HUES6 (cell line): ENCODE measurements around the gene USB1.
A peak's percentile ranks its signal among the peaks of the same experiment; 100 is the strongest.

Source experiments
- H3K27ac ChIP-seq: 2 replicates; pipeline ENCODE4 v1.7.0; 2013; ENCODE audit warnings: low read depth, mild to moderate bottlenecking, low read length, inconsistent platforms
- H3K27me3 ChIP-seq: 2 replicates; pipeline ENCODE4 v1.6.1; 2013; ENCODE audit warnings: low read length; ENCODE audit not compliant: control insufficient read depth, insufficient read depth
- H3K36me3 ChIP-seq: 2 replicates; pipeline ENCODE4 v1.6.1; 2013; ENCODE audit warnings: low read length; ENCODE audit not compliant: control insufficient read depth, insufficient read depth
- H3K4me1 ChIP-seq: 2 replicates; pipeline ENCODE4 v1.6.1; 2013; ENCODE audit warnings: low read length; ENCODE audit not compliant: control insufficient read depth, insufficient read depth
- H3K4me3 ChIP-seq: 2 replicates; pipeline ENCODE4 v1.5.1; 2013; ENCODE audit warnings: low read depth, low read length
- H3K9ac ChIP-seq: one replicate; pipeline ENCODE4 v1.6.1; 2013; ENCODE audit warnings: mild to moderate bottlenecking, low read length
- H3K9me3 ChIP-seq: 2 replicates; pipeline ENCODE4 v1.6.1; 2013; ENCODE audit warnings: low read depth, low read length; ENCODE audit not compliant: control insufficient read depth, insufficient read depth

Gene USB1

GRCh38 chr16:57985204-57986181 lies 15.7 kb upstream of the USB1 start:
- H3K27me3 ChIP-seq = peaks cover 39% of the 10 kb centered on the region
- peaks cover 6% of the 10 kb centered on the region; the same call in 1 of the 2 replicates for H3K4me1 ChIP-seq
- H3K9me3 ChIP-seq = no peaks in the 10 kb centered on the region
- H3K36me3 ChIP-seq = no peaks in the 10 kb centered on the region
- H3K27ac ChIP-seq = no peak overlapping the region
- peak overlapping the region; percentile 66 for H3K4me3 ChIP-seq
- peak overlapping the region; percentile 48 for H3K9ac ChIP-seq

GRCh38 chr16:57986196-57986595 lies 15.0 kb upstream of the USB1 start:
- peak overlapping the region; percentile 66 for H3K4me3 ChIP-seq
- H3K4me1 ChIP-seq = peaks cover 6% of the 10 kb centered on the region; the same call in 1 of the 2 replicates
- H3K36me3 ChIP-seq = no peaks in the 10 kb centered on the region
- no peaks in the 10 kb centered on the region for H3K9me3 ChIP-seq
- H3K27ac ChIP-seq = no peak overlapping the region
- peaks cover 39% of the 10 kb centered on the region for H3K27me3 ChIP-seq
- H3K9ac ChIP-seq = no peak overlapping the region

GRCh38 chr16:57987441-57988177 lies 13.6 kb upstream of the USB1 start:
- Histone ChIP-seq H3K4me1 (peaks cover 6% of the 10 kb centered on the region; the same call in 1 of the 2 replicates), H3K27me3 (peaks cover 39% of the 10 kb centered on the region), H3K36me3 (no peaks in the 10 kb centered on the region), H3K9me3 (no peaks in the 10 kb centered on the region), H3K4me3 (no peak overlapping the region), H3K27ac (no peak overlapping the region), H3K9ac (no peak overlapping the region)

GRCh38 chr16:57988929-57989328 lies 12.3 kb upstream of the USB1 start:
- Histone ChIP-seq H3K9ac (no peak overlapping the region), H3K9me3 (no peaks in the 10 kb centered on the region), H3K27ac (no peak overlapping the region), H3K27me3 (peaks cover 35% of the 10 kb centered on the region), H3K36me3 (no peaks in the 10 kb centered on the region), H3K4me1 (peaks cover 6% of the 10 kb centered on the region; the same call in 1 of the 2 replicates), H3K4me3 (no peak overlapping the region)

- no peak overlapping the region for H3K4me3 ChIP-seq
- no peak overlapping the region for H3K27ac ChIP-seq
- H3K27me3 ChIP-seq = peaks cover 12% of the 10 kb centered on the region
- peaks cover 9% of the 10 kb centered on the region for H3K36me3 ChIP-seq
- H3K4me1 ChIP-seq = no peaks in the 10 kb centered on the region
- no peak overlapping the region for H3K9ac ChIP-seq
- no peaks in the 10 kb centered on the region for H3K9me3 ChIP-seq
These were observed 9.6 kb upstream of the USB1 start for GRCh38 chr16:57991551-57992059.

GRCh38 chr16:57992084-57992483 lies 9.1 kb upstream of the USB1 start:
- Histone ChIP-seq H3K9me3 (no peaks in the 10 kb centered on the region), H3K27ac (no peak overlapping the region), H3K4me1 (no peaks in the 10 kb centered on the region), H3K27me3 (peaks cover 7% of the 10 kb centered on the region), H3K36me3 (peaks cover 14% of the 10 kb centered on the region), H3K4me3 (no peak overlapping the region), H3K9ac (no peak overlapping the region)

GRCh38 chr16:57993438-57993837 lies 7.8 kb upstream of the USB1 start:
- Histone ChIP-seq H3K27ac (no peak overlapping the region), H3K9me3 (no peaks in the 10 kb centered on the region), H3K27me3 (no peaks in the 10 kb centered on the region), H3K36me3 (peaks cover 22% of the 10 kb centered on the region), H3K4me1 (peaks cover 5% of the 10 kb centered on the region; the same call in 1 of the 2 replicates), H3K4me3 (no peak overlapping the region), H3K9ac (no peak overlapping the region)

GRCh38 chr16:57993897-57994296 lies 7.3 kb upstream of the USB1 start:
- H3K27ac ChIP-seq = no peak overlapping the region

GRCh38 chr16:57994361-57994760 lies 6.8 kb upstream of the USB1 start:
- Histone ChIP-seq H3K27ac (no peak overlapping the region), H3K27me3 (no peaks in the 10 kb centered on the region), H3K4me1 (peaks cover 14% of the 10 kb centered on the region; the same call in 1 of the 2 replicates), H3K4me3 (no peak overlapping the region), H3K9ac (no peak overlapping the region), H3K9me3 (no peaks in the 10 kb centered on the region), H3K36me3 (peaks cover 22% of the 10 kb centered on the region)

More at GRCh38 chr16:57993897-57994296, 7.3 kb upstream of the USB1 start:
- Histone ChIP-seq H3K27me3 (no peaks in the 10 kb centered on the region), H3K4me3 (no peak overlapping the region), H3K4me1 (peaks cover 9% of the 10 kb centered on the region; the same call in 1 of the 2 replicates), H3K36me3 (peaks cover 22% of the 10 kb centered on the region), H3K9ac (no peak overlapping the region), H3K9me3 (no peaks in the 10 kb centered on the region)

- H3K36me3 ChIP-seq = peaks cover 22% of the 10 kb centered on the region
- H3K4me3 ChIP-seq = no peak overlapping the region
- H3K4me1 ChIP-seq = peaks cover 18% of the 10 kb centered on the region
- H3K27ac ChIP-seq = no peak overlapping the region
- no peak overlapping the region for H3K9ac ChIP-seq
- no peaks in the 10 kb centered on the region for H3K27me3 ChIP-seq
- no peaks in the 10 kb centered on the region for H3K9me3 ChIP-seq
These were observed 6.4 kb upstream of the USB1 start for GRCh38 chr16:57994778-57995177.
